SKM-1 treated with dmso at 0.1 percent for 144 hours (cell line): ENCODE measurements around the gene PTPA.
"Not testable (repeated sequence)": the region's sequence is repeated elsewhere in the genome, so short reads cannot be mapped to it uniquely, and the experiment has no call there.

Source experiments
- DNase-seq: peaks from one replicate; lab custom pipeline; 2025; ENCODE audit not compliant: unreplicated experiment; lab: John Stamatoyannopoulos, UW

Gene PTPA

GRCh38 chr9:129175825-129176633, 64.8 kb downstream of the PTPA start:
- DNase-seq: peak; percentile 83

- no peak for DNase-seq
Measured at GRCh38 chr9:129176701-129177442, 65.7 kb downstream of the PTPA start.

GRCh38 chr9:129177443-129177790, 66.2 kb downstream of the PTPA start:
- DNase-seq: no peak

GRCh38 chr9:129177791-129178567, 66.8 kb downstream of the PTPA start, which contains the start of gene IER5L:
IER5L (minus strand) TSS chr9:129178261; CDS start chr9:129178052, 209 bp downstream.
- peak; percentile 86 for DNase-seq

GRCh38 chr9:129178568-129179382, 67.6 kb downstream of the PTPA start:
- DNase-seq: no peak

GRCh38 chr9:129181246-129181645, 70.0 kb downstream of the PTPA start:
- no peak for DNase-seq

- DNase-seq: no peak
Measured at GRCh38 chr9:129182122-129182521, 70.9 kb downstream of the PTPA start.

GRCh38 chr9:129182625-129183494, 71.6 kb downstream of the PTPA start:
- DNase-seq: peak; percentile 45

- no peak for DNase-seq
Measured at GRCh38 chr9:129183495-129184218, 72.4 kb downstream of the PTPA start.

- no peak for DNase-seq
Measured at GRCh38 chr9:129184219-129184524, 73.0 kb downstream of the PTPA start.

- no peak for DNase-seq
Measured at GRCh38 chr9:129184596-129185122, 73.4 kb downstream of the PTPA start.

- DNase-seq: no peak
Measured at GRCh38 chr9:129185402-129185801, 74.2 kb downstream of the PTPA start.

- no peak for DNase-seq
Measured at GRCh38 chr9:129185991-129186390, 74.8 kb downstream of the PTPA start.

GRCh38 chr9:129187042-129187441, 75.8 kb downstream of the PTPA start:
- no peak for DNase-seq

- not testable (repeated sequence) for DNase-seq
Measured at GRCh38 chr9:129189971-129190370, 78.8 kb downstream of the PTPA start.

- DNase-seq: no peak
Measured at GRCh38 chr9:129191234-129191633, 80.0 kb downstream of the PTPA start.

GRCh38 chr9:129193655-129194054, 82.4 kb downstream of the PTPA start:
- no peak for DNase-seq

- no peak for DNase-seq
Measured at GRCh38 chr9:129194221-129194620, 83.0 kb downstream of the PTPA start.

GRCh38 chr9:129195606-129196005, 84.4 kb downstream of the PTPA start:
- DNase-seq: no peak
